NOMO-1 treated with dmso at 0.1 percent for 144 hours (cell line): ENCODE measurements around the gene RERE.
A peak's percentile ranks its signal among the peaks of the same experiment; 100 is the strongest.
"Not testable (repeated sequence)": the region's sequence is repeated elsewhere in the genome, so short reads cannot be mapped to it uniquely, and the experiment has no call there.

Source experiments
- DNase-seq: peaks from one replicate; lab custom pipeline; 2025; ENCODE audit not compliant: unreplicated experiment; lab: John Stamatoyannopoulos, UW

RERE gene

DNA sequence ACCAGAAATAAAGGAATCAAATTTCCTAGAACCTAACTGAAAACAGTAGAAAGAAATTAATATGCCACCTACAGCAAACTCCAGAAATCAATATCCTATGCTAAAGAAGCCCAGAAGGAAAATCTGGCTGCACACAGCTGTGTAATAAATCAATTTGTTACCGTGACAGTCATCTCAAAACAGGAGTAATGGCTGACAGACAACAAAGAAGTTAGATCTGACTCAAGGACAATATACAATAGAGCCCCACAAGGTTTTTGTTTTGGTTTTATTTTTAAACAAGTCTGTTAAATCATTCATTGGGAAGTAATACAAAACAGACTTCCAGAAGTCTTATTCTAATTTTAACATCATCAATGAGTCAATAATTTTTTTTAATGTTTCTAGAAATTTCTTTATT is 168.4 kb downstream of the RERE start:
- no peak for DNase-seq

DNA sequence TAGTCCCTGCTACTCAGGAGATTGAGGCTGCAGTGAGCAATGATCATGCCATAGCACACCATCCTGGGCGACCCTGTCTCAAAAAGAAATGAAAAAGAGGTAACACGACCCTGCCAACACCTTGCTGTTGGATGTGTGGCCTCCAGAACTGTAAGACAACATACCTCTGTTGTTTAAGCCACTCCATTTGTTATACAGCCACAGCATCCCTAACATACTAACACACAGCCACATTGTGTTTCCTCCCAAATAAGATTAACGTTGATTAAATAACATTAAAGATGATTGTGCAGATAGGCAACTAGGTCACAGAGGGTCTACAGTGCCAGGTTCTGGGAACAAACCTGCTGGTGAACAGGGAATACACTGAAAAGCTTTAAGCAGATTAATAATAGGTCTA is 170.4 kb downstream of the RERE start:
- no peak for DNase-seq

DNA sequence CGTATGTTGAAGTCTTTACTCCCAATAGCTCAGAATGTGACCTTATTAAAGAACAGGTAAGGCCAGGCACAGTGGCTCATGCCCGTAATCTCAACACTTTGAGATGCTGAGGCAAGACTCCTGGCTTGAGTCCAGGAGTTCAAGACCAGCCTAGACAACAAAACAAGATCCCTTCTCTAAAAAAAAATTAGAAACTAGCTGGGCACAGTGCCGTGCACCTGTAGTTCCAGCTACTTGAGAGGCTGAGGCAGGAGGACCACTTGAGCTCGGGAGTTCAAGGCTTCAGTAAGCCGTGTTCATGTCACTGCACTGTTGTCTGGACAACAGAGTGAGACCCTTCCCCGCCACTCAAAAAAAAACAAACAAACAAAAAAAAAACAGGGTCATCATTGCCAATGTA is 171.3 kb downstream of the RERE start:
- DNase-seq = no peak

DNA sequence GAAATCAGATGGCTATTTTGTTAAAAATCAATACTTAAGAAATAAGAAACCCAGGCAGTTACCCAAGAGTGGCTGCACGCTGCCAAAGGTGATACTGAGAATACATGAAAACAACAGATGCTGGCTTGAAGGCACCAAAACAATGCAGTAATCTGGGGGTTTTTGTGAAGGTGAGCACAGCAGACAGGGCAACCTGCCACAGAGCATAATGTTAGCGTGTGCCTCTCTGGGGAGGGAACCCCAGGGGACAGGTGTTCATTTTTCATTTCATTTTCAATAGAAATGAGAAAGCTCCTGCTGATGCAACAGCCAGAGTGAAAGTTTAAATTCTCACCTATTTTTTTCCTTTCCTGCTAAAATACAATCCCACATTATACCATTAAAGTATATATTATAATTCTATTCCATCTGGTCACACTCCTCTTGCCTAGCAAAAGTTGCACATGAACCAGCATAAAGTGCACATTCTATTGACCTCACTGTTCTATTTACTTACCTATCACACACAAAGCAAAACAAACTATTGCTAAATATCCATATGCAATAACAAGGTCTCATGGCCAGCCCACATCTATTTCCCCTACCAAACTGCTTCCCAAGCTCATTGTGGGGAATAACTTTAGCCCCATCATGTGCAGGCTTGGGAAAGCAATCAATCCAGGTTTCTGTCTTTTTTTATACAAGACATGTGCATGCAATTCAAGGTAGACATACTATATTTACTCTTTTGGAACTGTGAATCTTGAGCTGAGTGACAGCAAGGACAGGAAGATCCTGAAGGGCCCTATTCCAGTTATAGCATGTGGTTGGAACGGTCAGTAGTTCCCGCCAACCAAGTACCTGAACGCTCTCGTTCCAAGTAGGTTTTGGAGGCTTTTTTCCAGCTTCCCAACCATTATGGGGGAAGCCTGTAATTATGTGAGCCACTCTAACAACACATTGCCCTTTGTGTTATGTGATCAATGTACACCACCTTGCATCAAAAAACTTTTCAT is 173.6 kb downstream of the RERE start:
- no peak for DNase-seq

DNA sequence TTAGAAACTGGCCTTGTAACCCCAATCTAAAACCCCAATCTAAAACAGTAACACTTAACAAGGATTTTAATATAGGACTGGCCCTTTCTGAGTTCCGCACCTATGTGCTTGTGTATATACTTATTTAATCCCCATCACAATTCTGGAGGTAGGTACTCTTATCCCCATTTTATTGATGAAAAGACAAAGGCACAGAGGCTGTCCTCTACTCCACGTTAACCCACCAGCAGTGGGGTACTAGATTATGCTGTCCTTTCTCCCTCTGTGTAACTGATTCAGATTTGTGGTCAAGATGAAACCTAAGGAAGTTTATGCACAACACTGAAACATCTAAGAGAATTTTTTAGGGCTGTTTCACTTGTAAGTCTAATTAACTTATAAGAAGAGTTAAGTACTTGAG is 175.3 kb downstream of the RERE start:
- no peak for DNase-seq

DNA sequence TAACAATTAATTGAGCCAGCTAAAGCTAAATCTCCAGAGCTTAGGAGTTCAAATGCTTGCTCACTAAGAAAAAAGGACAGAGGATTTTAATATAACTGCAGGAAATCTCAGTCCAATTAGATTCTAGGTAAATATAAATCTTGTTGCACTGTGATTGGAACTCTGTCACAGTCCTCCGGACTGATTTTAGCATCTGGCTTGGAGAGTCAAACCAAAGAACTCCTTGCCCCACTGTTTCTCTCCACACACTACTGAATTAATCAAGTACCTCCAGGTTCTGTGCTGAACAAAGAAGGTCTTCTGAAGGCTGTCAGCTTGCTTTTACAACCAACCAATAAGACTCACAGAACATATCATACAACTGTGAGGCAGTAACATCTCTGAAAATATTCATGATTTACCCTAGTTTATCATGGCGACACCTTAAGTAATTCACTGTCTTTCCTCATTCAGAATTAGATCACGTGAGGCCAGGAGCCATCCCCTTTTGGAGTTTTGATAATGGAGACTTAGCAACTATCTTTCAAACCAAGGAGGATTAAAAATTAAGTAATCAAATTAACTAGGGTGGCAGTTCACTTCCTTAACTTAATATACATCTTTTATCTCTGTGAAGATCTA is 176.0 kb downstream of the RERE start:
- DNase-seq = no peak

DNA sequence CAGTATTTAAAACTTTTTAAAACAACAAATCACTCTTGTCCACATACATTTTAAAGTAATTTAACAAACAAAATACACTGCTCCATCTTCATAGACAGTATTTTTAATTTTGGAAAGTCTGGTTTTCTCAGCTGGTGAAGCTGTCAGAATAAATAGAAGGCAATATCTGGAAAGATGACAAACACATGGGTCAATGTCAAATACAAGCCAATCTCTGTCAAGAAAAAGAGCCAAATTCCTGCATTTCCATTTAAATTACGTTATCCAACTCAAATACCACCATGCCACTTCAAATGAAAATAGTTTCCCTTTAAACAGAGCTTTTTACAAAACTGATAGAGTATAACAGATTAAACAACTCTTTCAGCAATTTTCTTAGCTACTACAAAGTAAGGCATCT is 176.5 kb downstream of the RERE start:
- DNase-seq = no peak

DNA sequence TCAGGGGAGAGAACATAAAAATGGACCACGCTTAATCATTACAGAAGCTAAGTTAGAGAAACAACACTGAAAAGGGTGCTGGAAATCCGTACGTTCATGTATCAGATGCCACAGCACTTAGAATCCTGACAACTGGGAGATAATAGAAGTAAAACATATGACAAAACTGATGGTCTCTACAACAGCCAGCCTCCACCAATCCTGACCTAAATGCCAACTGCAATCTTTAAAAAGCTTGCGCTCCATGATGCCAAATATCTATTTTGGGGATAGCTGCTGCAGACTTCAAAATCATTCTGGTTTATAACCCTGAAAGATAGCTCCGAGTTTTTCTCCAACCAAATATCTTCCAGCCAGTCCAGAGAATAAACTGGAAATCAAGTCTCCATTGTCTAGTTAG is 178.3 kb downstream of the RERE start:
- no peak for DNase-seq

DNA sequence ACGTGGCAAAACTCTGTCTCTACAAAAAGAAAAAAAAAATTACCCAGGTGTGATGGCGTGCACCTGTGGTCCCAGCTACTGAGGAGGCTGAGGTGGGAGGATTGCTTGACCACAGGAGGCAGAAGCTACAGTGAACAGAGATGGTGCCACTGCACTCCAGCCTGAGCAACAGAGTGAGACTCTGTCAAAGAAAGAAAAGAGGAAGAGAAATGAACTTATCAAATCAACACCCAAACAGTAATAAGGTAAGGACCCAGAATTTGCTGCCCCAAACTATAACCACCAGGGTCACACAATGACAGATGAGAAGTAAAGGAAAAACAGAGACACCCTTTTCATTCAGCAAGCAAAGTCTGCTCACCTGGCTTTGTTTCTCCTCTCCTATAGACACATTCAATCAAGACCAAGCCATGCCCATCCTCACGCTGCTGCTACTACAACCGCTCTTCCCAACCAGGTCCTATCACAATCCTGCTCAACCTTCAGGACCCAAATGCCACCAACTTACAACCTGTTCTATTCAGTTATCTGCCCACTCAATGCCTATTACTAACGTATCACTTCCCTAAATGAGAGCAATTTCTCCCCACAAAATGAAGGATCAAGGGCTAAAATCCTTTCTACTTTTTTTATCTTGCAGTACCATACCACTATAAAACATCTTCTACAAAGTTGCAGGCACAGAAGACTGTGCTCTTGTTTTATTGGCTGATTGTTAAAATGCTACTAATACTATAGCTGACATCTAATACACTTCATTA is 183.5 kb downstream of the RERE start:
- no peak for DNase-seq

DNA sequence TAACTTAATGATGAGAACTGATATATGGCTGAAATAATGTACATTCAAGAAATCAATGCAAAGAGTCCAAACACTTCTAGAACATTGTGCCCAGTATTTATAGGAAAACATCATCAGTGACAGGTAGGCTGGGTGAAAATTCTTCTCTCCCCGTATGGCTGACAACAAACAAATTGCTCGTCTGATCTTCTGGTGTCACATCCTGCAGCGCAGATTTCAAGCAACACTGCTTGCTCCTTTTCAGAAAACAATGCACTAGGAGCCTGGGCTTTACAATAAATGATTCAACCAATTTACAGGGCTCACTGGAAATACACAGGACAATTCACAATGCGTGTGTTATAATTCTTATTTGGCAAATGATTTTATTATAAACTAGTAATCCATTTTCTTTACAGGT is 185.3 kb downstream of the RERE start:
- no peak for DNase-seq

DNA sequence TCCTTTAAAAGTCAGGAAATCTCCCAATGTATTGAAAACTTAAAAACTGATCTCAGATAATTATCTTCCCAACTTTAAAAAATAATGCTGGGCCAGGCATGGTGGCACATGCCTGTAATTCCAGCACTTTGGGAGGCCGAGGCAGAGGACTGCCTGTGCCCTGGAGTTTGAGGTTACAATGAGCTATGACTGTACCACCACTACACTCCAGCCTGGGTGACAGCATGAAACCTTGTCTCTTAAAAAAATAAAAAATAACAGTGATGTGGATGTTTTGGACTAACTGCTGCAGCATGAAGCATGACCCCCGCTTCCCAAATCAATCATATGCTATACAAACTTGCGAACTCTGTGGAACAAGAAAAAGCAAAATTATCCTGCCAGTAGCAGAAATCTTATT is 186.3 kb downstream of the RERE start:
- DNase-seq = no peak

DNA sequence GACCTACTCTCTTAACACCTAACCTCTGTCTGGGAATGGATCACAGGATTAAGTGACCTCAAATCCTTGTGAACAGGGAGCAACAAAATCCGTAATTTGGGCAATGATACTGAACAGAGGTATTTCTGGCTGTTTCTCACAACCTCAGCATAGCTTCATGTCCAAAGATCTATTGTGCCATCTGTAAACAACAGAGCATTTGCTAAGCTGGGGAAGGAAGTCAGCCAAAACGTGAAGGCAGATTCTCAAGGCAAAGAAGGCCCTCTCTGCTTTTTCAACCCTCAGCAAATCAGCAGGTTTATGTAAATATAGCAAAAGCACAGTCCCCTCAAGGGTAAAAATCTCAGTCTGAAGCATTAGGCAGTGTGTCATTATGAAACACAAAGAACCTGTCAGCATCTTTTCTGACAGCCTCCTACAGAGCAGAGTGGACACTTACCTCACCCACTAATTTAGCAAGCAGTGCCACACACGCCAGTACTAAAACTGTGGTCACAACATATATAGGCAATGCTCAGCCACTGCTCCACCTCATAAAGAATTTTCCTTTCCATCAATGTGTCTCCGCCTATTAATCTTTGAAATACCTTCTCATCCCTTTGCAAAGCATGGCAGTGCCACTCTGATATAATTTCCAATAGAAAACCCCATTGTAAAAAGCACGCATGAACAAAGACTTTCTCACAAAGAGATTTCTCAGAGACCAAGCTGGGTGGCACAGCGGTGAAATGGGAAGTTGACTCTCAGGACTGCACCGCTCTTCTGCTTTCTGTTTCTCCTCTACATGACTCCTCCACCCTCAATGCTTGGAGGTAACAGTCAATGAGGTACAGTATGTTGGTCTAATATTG is 188.0 kb downstream of the RERE start:
- DNase-seq = peak; percentile 34

DNA sequence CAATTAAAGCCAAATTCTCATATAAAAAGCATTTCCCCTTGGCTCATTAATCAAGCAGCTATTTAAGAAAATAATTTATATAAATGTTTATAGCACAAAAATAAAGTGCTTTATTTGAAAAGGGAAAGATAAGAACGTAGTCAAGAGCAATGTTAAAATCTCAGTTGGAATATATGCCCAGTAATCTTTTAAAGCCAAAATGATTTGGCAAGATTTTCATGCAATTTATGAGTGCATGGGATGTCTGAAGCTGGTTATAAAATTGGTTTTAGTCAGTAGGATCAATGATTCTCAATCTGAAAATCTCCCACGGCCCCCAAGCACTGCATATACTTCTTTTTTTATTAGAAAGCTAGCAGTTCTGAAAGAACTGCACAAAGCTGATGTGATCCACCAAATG is 188.8 kb downstream of the RERE start:
- no peak for DNase-seq

DNA sequence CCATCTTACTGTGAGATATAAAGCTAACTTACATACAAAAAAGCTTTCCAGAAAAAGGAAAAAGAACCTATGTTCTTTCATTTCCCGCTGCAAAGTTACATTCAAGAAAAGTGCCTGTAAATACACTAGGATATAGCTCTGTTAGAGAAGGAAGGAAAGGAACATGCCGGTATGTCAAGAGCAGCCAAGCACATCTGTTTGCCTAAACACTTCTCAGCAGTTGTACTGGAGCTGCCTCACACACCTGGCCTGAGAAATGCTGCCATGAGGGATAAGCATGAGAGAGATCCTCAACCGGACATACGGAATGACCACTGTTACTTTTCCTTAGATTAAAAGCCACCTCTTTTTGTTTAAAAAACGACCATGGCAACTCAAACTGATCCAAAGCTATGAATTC is 189.7 kb downstream of the RERE start:
- no peak for DNase-seq

DNA sequence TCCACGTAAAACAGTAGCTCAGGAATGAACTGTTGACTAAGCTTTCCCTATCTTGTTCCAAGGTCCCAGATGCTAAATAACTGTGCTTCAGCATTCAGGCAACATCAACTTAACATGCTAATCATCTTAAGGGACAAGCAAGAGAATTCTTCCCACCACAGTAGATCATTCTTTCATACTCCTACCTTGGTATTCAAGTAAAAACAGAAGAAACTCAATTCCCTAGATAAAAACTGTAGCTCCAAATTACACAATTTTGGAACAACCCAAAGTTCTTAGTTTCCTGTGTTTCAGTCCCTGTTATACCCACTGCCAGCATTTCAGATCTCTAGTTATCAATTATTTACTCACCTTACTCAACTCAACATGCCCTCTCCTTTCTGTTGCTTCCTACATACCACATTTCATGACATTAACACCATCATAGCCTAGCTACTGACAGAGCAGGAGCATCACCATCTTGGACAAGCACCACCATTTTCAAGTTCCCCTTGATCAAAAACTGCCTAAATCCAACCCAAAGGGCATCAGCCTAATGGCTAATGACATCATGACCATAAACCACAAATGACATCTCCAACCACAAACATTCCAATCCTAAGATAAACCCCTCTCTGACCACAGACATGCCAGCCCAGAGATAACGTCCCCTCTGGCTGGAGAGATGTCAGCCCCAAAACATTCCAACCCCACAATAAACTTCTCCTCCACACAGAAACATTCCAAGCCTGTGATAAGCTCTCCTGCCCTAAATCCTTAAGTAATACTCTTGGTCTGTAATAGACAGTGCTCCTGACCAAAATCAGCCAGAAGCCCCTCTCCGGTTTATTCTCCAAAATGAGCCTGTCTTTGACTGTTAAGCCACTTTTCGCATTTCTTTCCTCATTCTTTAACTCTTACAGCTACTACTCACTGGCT is 191.2 kb downstream of the RERE start:
- DNase-seq = no peak

DNA sequence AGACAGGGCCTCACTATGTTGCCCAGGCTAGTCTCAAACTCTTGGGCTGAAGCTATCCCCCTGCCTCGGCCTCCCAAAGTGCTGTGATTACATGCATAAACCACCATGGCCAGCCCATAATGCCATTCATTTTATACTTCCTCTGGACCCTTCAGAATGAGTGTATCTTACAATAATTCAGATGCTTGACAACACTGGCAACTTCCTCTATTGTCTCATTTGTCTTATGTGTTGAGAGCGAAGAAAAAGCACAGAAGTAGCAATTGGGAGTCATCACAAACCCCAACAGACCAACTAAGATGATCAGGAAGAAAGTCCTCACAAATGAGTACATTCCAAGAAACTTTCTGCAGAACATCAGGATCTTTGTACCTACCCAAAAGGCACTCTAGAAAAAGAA is 191.9 kb downstream of the RERE start:
- DNase-seq = peak; percentile 24

DNA sequence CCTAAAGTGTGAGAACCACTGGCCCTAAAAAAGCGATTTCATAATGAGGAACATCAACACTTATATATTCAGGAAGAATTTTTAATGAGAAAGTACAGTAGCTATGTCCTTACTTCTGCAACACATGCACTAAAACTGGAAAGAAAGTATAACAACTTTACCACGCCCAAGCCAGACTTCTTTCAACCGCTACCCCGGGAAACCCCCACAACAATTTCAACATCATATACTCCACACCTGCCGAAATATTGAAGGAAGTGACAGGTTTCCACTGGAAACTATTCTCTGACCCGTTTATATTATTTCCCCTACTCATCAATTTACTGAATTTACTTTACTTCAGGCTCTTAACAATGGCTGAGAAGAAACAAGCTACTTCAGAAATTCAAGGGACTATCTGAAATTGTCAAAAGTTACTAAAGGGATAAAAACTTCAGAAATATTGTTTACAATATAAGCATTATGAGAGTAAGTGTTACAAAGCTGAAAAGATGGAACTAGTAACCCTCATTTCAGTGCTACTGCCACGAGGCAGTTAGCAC is 193.7 kb downstream of the RERE start:
- DNase-seq = not testable (repeated sequence)

DNA sequence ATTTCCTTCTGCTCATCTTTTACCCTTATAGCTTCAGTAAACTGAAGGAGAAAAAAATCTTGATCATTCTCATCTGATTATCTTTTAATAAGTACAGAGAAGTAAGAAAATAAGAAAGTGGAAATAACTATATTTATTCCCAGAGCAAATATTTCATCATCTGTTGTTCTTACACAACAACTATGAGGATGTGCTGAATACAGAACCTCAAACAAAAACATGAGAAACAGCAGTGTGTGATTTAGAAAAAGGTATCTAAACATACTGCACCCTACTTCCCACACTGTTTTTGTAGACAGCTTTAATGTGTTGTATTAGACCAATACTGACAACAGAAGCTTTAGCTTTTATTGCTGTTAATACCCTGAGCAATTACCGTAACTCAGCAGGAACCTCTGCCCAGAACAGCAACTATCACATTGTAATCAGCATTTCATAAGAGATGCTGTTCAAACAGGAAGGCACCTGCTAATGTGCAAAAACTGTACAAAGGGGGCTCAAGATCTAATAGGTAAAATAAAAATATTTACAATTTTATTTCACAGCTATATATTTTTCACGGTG is 195.6 kb downstream of the RERE start:
- not testable (repeated sequence) for DNase-seq

DNA sequence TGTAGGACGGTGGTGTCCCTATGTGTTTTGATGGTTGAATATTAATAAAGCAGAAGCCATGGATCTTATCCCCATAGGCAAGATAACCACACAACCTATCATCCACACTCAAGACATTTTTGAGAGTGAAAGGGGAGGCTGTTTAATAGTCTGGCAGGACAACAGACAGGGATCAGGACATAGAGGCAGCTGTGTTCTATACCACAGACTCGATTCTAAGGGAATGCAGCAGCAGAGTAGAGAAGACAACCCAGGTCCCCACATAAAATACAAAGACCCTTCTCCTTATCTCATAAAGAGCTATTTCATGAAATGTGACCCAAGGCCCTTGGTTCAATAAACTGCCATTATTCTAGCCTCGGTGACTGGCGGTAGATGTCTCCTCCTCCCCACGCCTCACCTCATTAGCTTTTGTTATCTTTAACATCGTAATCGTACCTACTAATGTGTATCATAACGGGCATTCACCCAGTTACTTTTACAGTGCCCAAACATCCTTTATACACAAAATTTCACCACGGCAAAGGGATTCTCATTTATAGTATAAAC is 196.3 kb downstream of the RERE start:
- DNase-seq = not testable (repeated sequence)
